LNCAP (cell line): Measurements from ENCODE around the gene TM7SF2.

ENCODE experiments used
- CTCF ChIP-seq: fragments of 450-650 bp; IDR thresholded peaks from 2 replicates; pipeline ENCODE4 v1.5.1; 2017; ENCODE audit warnings: mild to moderate bottlenecking

The TM7SF2 gene

GRCh38 chr11:65134952-65135632, 23.4 kb downstream of the TM7SF2 start:
- TF ChIP-seq CTCF, result no peak

GRCh38 chr11:65135633-65136145, 24.0 kb downstream of the TM7SF2 start:
- TF ChIP-seq CTCF, result no peak

- no peak for TF ChIP-seq CTCF
These were observed 24.9 kb downstream of the TM7SF2 start for GRCh38 chr11:65136515-65137096.

- no peak for TF ChIP-seq CTCF
These were observed 30.3 kb downstream of the TM7SF2 start for GRCh38 chr11:65141896-65142494.

GRCh38 chr11:65147352-65148075, 35.8 kb downstream of the TM7SF2 start:
- no peak for TF ChIP-seq CTCF

- no peak for TF ChIP-seq CTCF
These were observed 37.0 kb downstream of the TM7SF2 start for GRCh38 chr11:65148657-65149056.

- TF ChIP-seq CTCF, result no peak
These were observed 39.0 kb downstream of the TM7SF2 start for GRCh38 chr11:65150509-65151299.
